ENCODE data around the gene KNG1. TPM values are rescaled to one million over a fixed set of nuclear protein-coding genes. Genes with fewer than 3 reads are reported as not detected.

KNG1 gene
- total and polyA plus RNA-seq, 8 donors, result 0.26 to 1.2 (median 0.49) TPM; not detected in 2

DNA sequence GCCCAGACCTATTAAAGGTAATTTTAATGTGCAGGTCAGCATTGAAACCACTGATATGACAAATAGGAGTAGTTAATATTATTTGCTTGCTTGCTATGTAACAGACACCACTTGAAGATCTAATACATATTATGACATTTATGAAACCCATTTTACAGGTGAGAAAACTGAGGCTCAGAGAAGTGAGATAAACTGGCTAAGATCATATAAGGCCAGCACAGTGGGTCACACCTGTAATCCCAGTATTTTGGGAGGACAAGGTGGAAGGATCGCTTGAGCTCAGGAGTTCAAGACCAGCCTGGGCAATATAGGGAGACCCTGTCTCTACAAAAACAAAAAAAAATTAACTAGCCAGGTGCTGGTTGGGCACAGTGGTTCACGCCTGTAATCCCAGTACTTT is 33.2 kb downstream of the KNG1 start:
- DNase-seq (no peak), ATAC-seq (no peak)
- H3K27me3 ChIP-seq, result no peaks in the 10 kb centered on the region
- H3K9me3 ChIP-seq, result no peaks in the 10 kb centered on the region
- H3K36me3 ChIP-seq, result no peaks in the 10 kb centered on the region
- H3K4me3 ChIP-seq, result no peak overlapping the region
- H3K27ac ChIP-seq, result no peak overlapping the region
- TF ChIP-seq, protein P1, sequence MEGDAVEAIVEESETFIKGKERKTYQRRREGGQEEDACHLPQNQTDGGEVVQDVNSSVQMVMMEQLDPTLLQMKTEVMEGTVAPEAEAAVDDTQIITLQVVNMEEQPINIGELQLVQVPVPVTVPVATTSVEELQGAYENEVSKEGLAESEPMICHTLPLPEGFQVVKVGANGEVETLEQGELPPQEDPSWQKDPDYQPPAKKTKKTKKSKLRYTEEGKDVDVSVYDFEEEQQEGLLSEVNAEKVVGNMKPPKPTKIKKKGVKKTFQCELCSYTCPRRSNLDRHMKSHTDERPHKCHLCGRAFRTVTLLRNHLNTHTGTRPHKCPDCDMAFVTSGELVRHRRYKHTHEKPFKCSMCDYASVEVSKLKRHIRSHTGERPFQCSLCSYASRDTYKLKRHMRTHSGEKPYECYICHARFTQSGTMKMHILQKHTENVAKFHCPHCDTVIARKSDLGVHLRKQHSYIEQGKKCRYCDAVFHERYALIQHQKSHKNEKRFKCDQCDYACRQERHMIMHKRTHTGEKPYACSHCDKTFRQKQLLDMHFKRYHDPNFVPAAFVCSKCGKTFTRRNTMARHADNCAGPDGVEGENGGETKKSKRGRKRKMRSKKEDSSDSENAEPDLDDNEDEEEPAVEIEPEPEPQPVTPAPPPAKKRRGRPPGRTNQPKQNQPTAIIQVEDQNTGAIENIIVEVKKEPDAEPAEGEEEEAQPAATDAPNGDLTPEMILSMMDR (IDR thresholded peaks at IDR 0.05), result no peak
- peaks cover 0 to 6% of the 10 kb centered on the region in 2 donors for H3K4me1 ChIP-seq
- intact Hi-C loops (cut with DNase I), result no loop called here

DNA sequence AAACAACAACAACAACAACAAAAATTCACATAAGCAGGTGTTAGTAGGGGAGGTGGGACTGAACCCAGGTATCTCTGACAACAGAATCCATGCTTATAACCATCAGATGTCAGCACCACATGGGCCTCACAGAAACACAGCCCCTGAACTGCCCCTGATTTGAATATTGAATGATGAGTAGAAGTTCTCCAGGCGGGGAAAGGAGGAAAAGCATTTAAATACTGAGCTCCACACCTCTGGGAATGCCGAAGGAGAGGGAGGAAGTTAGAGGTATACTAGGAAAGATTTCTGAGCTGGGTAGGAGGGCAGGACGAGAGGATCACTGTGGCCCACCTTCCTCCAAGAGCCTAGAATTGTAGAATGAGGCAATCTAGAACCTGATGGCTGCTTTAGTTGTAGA is 34.3 kb downstream of the KNG1 start:
- Histone ChIP-seq H3K27me3 (no peaks in the 10 kb centered on the region), H3K36me3 (no peaks in the 10 kb centered on the region), H3K4me3 (no peak overlapping the region), H3K9me3 (no peaks in the 10 kb centered on the region), H3K27ac (no peak overlapping the region), H3K4me1 (no peaks in the 10 kb centered on the region)
- intact Hi-C loops (cut with DNase I), result no loop called here
- TF ChIP-seq, protein P1 (IDR thresholded peaks at IDR 0.05), result no peak
- no peak for DNase-seq
- no peak for ATAC-seq

DNA sequence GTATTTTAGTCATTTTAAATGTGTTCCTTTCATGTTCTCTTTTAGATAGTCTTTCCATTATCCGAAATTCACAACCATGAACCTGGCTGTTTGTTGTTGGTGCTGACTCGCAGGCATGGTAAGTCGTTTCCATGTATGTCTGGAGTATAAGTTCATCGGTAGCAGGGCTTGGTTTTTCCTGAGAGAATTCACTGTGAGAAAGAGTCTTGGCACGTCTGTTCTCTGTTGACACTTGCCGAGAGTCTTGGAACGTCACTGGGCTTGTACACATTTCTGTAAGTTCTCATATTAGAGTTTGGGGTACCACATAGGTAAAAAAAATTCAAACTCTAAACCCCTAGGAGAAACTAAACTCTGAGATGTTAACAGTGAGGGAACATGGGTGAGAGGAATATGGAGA is 36.8 kb downstream of the KNG1 start:
- Histone ChIP-seq H3K36me3 (no peaks in the 10 kb centered on the region), H3K27ac (no peak overlapping the region), H3K9me3 (no peaks in the 10 kb centered on the region), H3K4me3 (no peak overlapping the region), H3K27me3 (peaks cover 0 to 6% of the 10 kb centered on the region in 2 donors), H3K4me1 (no peaks in the 10 kb centered on the region)
- DNase-seq, result no peak
- intact Hi-C loops (cut with DNase I), result no loop called here
- TF ChIP-seq, protein P1 (IDR thresholded peaks at IDR 0.05), result no peak
- no peak for ATAC-seq

DNA sequence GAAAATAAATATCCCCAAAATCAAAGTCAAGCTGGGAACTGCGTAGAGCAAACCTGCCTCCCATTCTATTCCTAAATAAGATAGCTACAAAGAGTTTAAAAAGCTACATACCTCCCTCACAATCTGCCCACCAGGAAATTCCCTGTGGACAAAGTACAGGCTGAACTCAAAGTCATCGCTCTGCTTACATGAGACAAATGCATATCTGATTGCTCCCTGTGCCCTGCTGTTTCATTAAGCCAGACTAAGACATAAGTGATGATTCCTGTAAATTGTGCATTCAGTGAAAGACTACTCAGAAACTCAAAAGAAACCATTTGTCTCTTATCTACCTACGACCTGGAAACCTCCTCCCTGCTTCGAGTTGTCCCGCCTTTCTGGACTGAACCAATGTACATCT is 37.7 kb downstream of the KNG1 start:
- Histone ChIP-seq H3K4me3 (no peak overlapping the region), H3K27ac (no peak overlapping the region), H3K9me3 (no peaks in the 10 kb centered on the region), H3K4me1 (no peaks in the 10 kb centered on the region), H3K27me3 (peaks cover 0 to 6% of the 10 kb centered on the region in 2 donors), H3K36me3 (no peaks in the 10 kb centered on the region)
- DNase-seq (no peak), ATAC-seq (no peak)
- TF ChIP-seq, protein P1 (IDR thresholded peaks at IDR 0.05), result no peak
- intact Hi-C loops (cut with DNase I), result no loop called here

DNA sequence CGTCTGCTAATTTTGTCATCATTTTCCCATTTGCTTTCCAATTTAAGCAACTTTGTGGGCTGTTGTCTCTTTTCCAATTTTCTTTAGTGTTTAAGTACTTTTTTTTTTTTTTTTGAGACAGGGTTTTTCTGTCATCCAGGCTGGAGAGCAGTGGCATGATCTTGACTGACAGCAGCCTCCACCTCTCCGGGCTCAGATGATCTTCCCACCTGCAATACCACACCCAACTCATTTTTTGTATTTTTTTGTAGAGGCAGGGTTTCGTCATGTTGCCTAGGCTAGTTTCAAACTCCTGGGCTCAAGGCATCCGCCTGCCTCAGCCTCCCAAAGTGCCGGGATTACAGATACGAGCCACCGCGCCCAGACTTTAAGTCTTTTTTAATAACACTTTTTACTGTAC is 40.1 kb downstream of the KNG1 start:
- H3K9me3 ChIP-seq, result no peaks in the 10 kb centered on the region
- H3K4me1 ChIP-seq, result no peaks in the 10 kb centered on the region
- TF ChIP-seq, protein P1 (IDR thresholded peaks at IDR 0.05), result no peak
- H3K27ac ChIP-seq, result no peak overlapping the region
- no peak for DNase-seq
- H3K36me3 ChIP-seq, result no peaks in the 10 kb centered on the region
- intact Hi-C loops (cut with DNase I), result no loop called here
- H3K4me3 ChIP-seq, result no peak overlapping the region
- H3K27me3 ChIP-seq, result peaks cover 0 to 6% of the 10 kb centered on the region in 2 donors
- no peak for ATAC-seq
